ENCODE data around the gene RIN3. TPM values are rescaled to one million over a fixed set of nuclear protein-coding genes. Genes with fewer than 3 reads are reported as not detected.

Gene RIN3
- polyA plus RNA-seq, 3 donors, result 42.8 to 144 (median 54.6) TPM

GRCh38 chr14:92556863-92557543 is 43.4 kb downstream of the RIN3 start:
- H3K27ac Mint-ChIP-seq, result no peak overlapping the region
- H3K36me3 Mint-ChIP-seq, result peaks cover 75 to 82% of the 10 kb centered on the region in 2 donors
- Histone ChIP-seq H2AFZ (ENCODE audit: insufficient read depth, low read depth, low read length, poor library complexity, severe bottlenecking) (no peak overlapping the region), H3K4me3 (replicated peaks in 1 of 3; ENCODE audit: low read depth in 2 of 3, low read length in 3 of 3) (no peak overlapping the region), H3K36me3 (replicated peaks in 1 of 2; ENCODE audit: control insufficient read depth in 1 of 2, insufficient read depth in 2 of 2, low read length in 2 of 2) (peaks cover 52 to 72% of the 10 kb centered on the region in 2 donors), H3K4me2 (replicated peaks; ENCODE audit: extremely low read depth, low read length, poor library complexity, severe bottlenecking) (no peak overlapping the region), H3K4me1 (ENCODE audit: control insufficient read depth in 1 of 2, insufficient read depth in 2 of 2, low read length in 2 of 2) (peaks cover 20 to 33% of the 10 kb centered on the region in 2 donors), H3K27me3 (ENCODE audit: control insufficient read depth in 2 of 2, insufficient read depth in 2 of 2, low read length in 2 of 2) (peaks cover 0 to 4% of the 10 kb centered on the region in 2 donors), H4K20me1 (ENCODE audit: insufficient read depth, low read length) (peaks cover 96% of the 10 kb centered on the region), H3K9me3 (replicated peaks in 1 of 2; ENCODE audit: control insufficient read depth in 1 of 2, insufficient read depth in 1 of 2, low read length in 2 of 2) (no peaks in the 10 kb centered on the region), H3K79me2 (ENCODE audit: insufficient read depth, low read length) (peaks cover 19% of the 10 kb centered on the region), H3K27ac (ENCODE audit: low read depth in 1 of 2, low read length in 2 of 2) (no peak overlapping the region), H3K9ac (ENCODE audit: insufficient read depth, low read length, poor library complexity, severe bottlenecking) (no peak overlapping the region)
- H3K4me3 Mint-ChIP-seq, result no peak overlapping the region
- peaks cover 9 to 26% (median 13%) of the 10 kb centered on the region in 3 donors for H3K27me3 Mint-ChIP-seq (ENCODE audit: low read depth in 3 of 3)
- H3K4me1 Mint-ChIP-seq, result peaks cover 34% of the 10 kb centered on the region
- TF ChIP-seq CTCF (IDR thresholded peaks at IDR 0.05), result no peak
- H3K9me3 Mint-ChIP-seq, result no peaks in the 10 kb centered on the region
- no peak for DNase-seq
- WGBS (ENCODE audit: insufficient coverage), result 96% methylated on average over 15 of the region's 16 CpGs
- intact Hi-C loops (cut with micrococcal nuclease), result no loop called here

GRCh38 chr14:92557544-92557912 is 43.9 kb downstream of the RIN3 start:
- intact Hi-C loops (cut with micrococcal nuclease), result no loop called here
- Histone ChIP-seq H3K27me3 (ENCODE audit: control insufficient read depth in 2 of 2, insufficient read depth in 2 of 2, low read length in 2 of 2) (peaks cover 0 to under 1% of the 10 kb centered on the region in 2 donors), H3K9ac (ENCODE audit: insufficient read depth, low read length, poor library complexity, severe bottlenecking) (no peak overlapping the region), H4K20me1 (ENCODE audit: insufficient read depth, low read length) (peaks cover 96% of the 10 kb centered on the region), H3K4me1 (ENCODE audit: control insufficient read depth in 1 of 2, insufficient read depth in 2 of 2, low read length in 2 of 2) (peaks cover 20 to 33% of the 10 kb centered on the region in 2 donors), H3K9me3 (replicated peaks in 1 of 2; ENCODE audit: control insufficient read depth in 1 of 2, insufficient read depth in 1 of 2, low read length in 2 of 2) (no peaks in the 10 kb centered on the region), H3K4me3 (replicated peaks in 1 of 3; ENCODE audit: low read depth in 2 of 3, low read length in 3 of 3) (no peak overlapping the region), H3K36me3 (replicated peaks in 1 of 2; ENCODE audit: control insufficient read depth in 1 of 2, insufficient read depth in 2 of 2, low read length in 2 of 2) (peaks cover 54 to 72% of the 10 kb centered on the region in 2 donors), H3K4me2 (replicated peaks; ENCODE audit: extremely low read depth, low read length, poor library complexity, severe bottlenecking) (no peak overlapping the region), H3K79me2 (ENCODE audit: insufficient read depth, low read length) (peaks cover 14% of the 10 kb centered on the region), H3K27ac (ENCODE audit: low read depth in 1 of 2, low read length in 2 of 2) (no peak overlapping the region), H2AFZ (ENCODE audit: insufficient read depth, low read depth, low read length, poor library complexity, severe bottlenecking) (no peak overlapping the region)
- Mint-ChIP-seq H3K4me3 (no peak overlapping the region), H3K27me3 (ENCODE audit: low read depth in 3 of 3) (peaks cover 9 to 25% (median 11%) of the 10 kb centered on the region in 3 donors), H3K9me3 (no peaks in the 10 kb centered on the region), H3K27ac (peak overlapping the region in 1 of 7 donors; percentile 64), H3K4me1 (peaks cover 35% of the 10 kb centered on the region), H3K36me3 (peaks cover 77 to 82% of the 10 kb centered on the region in 2 donors)
- no peak for TF ChIP-seq CTCF (IDR thresholded peaks at IDR 0.05)
- WGBS (ENCODE audit: insufficient coverage), result 100% methylated on average over 4 of the region's 4 CpGs
- DNase-seq, result no peak
